Heart left ventricle (tissue), 16 donors: ENCODE measurements around the gene NCKAP1. TPM values are rescaled to one million over a fixed set of nuclear protein-coding genes. Genes with fewer than 3 reads are reported as not detected.
A peak's percentile ranks its signal among the peaks of the same experiment; 100 is the strongest.

ENCODE experiments used
- ATAC-seq, 4 donors: fragments of 200-7000 bp; cut with Tn5 transposase; one replicate each; pipeline ENCODE4 v1.9.1; 2020 to 2022; ENCODE audit warnings: moderate library complexity in 4 of 4, mild to moderate bottlenecking in 3 of 4, moderate number of reproducible peaks in 1 of 4
- DNase-seq, 5 donors: peaks; one replicate each; pipeline ENCODE4 v3.0.0-alpha.2; 2020
- H3K27ac ChIP-seq, 12 donors: fragments of 200-600 bp; sonication (generic) in 4 of 12; one replicate each; pipeline versions ENCODE4 v1.5.0 to v1.8.0; 2016 to 2022; ENCODE audit warnings: mild to moderate bottlenecking in 2 of 12
- H3K27me3 ChIP-seq, 9 donors: fragments of 200-600 bp; sonication (generic) in 2 of 9; one replicate each; pipeline versions ENCODE4 v1.5.1 to v1.8.0; 2016 to 2022; ENCODE audit warnings: mild to moderate bottlenecking in 3 of 9
- H3K36me3 ChIP-seq, 9 donors: fragments of 200-600 bp; sonication (generic) in 2 of 9; one replicate each; pipeline versions ENCODE4 v1.5.0 to v1.8.0; 2018 to 2022; ENCODE audit warnings: mild to moderate bottlenecking in 2 of 9
- H3K4me1 ChIP-seq, 12 donors: fragments of 200-600 bp; sonication (generic) in 4 of 12; one replicate each; pipeline versions ENCODE4 v1.5.0 to v1.8.0; 2016 to 2022; ENCODE audit warnings: mild to moderate bottlenecking in 3 of 12
- H3K4me3 ChIP-seq, 12 donors: fragments of 200-600 bp; sonication (generic) in 4 of 12; one replicate each; pipeline versions ENCODE4 v1.5.0 to v1.8.0; 2017 to 2022; ENCODE audit warnings: mild to moderate bottlenecking in 9 of 12, moderate library complexity in 4 of 12
- H3K9me3 ChIP-seq, 12 donors: fragments of 200-600 bp; sonication (generic) in 4 of 12; one replicate each; pipeline versions ENCODE4 v1.5.0 to v1.8.0; 2016 to 2022; ENCODE audit warnings: mild to moderate bottlenecking in 1 of 12
- CTCF ChIP-seq, 12 donors: fragments of 200-600 bp; sonication (generic) in 4 of 12; IDR thresholded peaks; one replicate each; pipeline versions ENCODE4 v1.5.0 to v1.8.0; 2018 to 2022; ENCODE audit warnings: antibody characterized with exemption in 12 of 12, mild to moderate bottlenecking in 5 of 12
- POLR2A ChIP-seq, 2 donors: fragments of 450-650 bp; IDR thresholded peaks; one replicate each; pipeline ENCODE4 v1.6.1; 2017; ENCODE audit warnings: antibody characterized with exemption in 2 of 2, mild to moderate bottlenecking in 2 of 2, moderate library complexity in 2 of 2
- WGBS, 4 donors: extraction: QIAGEN DNeasy Blood & Tissue Kit in 2 of 4; methylation state at CpG; one replicate each; pipeline versions ENCODE4 v1.1.5 to v1.1.7; 2013 to 2018; 5-methylcytosine and 5-hydroxymethylcytosine counted together
- intact Hi-C, 10 donors: fragments of 100-400 bp; cut with DNase I; formaldehyde crosslinking; loops; one replicate each; pipeline versions ENCODE4 v1.11.1 to v1.14.2; 2022
- polyA plus RNA-seq, 2 donors: library from polyadenylated mRNA; stranded (reverse); fragments of 200-250 nt; gene quantifications; one replicate each; pipeline ENCODE4 v1.2.3, GENCODE V29; 2013
- total RNA-seq, 9 donors: library from RNA; depleted of rRNA in 2 of 9; stranded (reverse); fragments of >200 nt in 2 of 9; fragmentation: NEBNext Ultra II Directional in 3 of 9; extraction: Animal tissue kit (Norgen Biotek cat#: 25700) in 3 of 9; gene quantifications; one replicate each; pipeline versions ENCODE4 v1.1.0 to v1.2.4, GENCODE V29; 2016 to 2023
- donor health status: ischemic (EF 13 %, LVEDD 7.1; RV severe dilation, severe dysfunction).
- donor health status: healthy with polysubstance abuse.
- donor health status: DM: no; HTN: yes; CAD: no.
- donor health status: DM: no; HTN: no; CAD: no.
- donor health status: ischemic (EF 25% LVEDD 6.9; RV normal size, moderate dysfunction).
- donor health status: ischemic (EF 25% LVEDD 5.7; RV mildly dilated, moderate dysfunction).
- donor health status: healthy.
- donor health status: DM: yes; HTN: yes; CAD: no.
- donor health status: ischemic (EF 35%, LVEDD 5.7; RV mildly dilated, moderate dysfunction).
- donor health status: nonischemic (EF 11% LVEDD 7.7; RV severe dilation, severe dysfunction).
- donor health status: DM: yes; HTN: yes; CAD: no.
- donor health status: PGD.
- donor health status: ischemic (EF 29% LVEDD 5.4; RV normal size, mild dysfunction).
- donor health status: nonischemic (EF 23%, LVEDD 6.1; RV moderate dilation, normal function).

The NCKAP1 gene
- total and polyA plus RNA-seq, 11 donors: 33.5 to 168 (median 138) TPM

GRCh38 chr2:182911813-182912517 is 126.3 kb downstream of the NCKAP1 start:
- peaks cover 0 to 78% (median 33%) of the 10 kb centered on the region in 9 donors for H3K36me3 ChIP-seq
- TF ChIP-seq POLR2A (IDR thresholded peaks at IDR 0.05): no peak
- no peak for TF ChIP-seq CTCF (IDR thresholded peaks at IDR 0.05)
- no peaks in the 10 kb centered on the region for H3K27me3 ChIP-seq
- DNase-seq: no peak
- no peak for ATAC-seq
- H3K4me3 ChIP-seq: no peak overlapping the region
- no peak overlapping the region for H3K27ac ChIP-seq
- 91 to 96% (median 94%) methylated on average over 2 of the region's 2 CpGs for WGBS, 4 donors
- no peaks in the 10 kb centered on the region for H3K9me3 ChIP-seq
- intact Hi-C loops: loop anchor here in 2 of 10 donors (2.0 to 10.0 kb wide), 2 partner anchors 21 to 127 kb away; no protein-coding TSS in a partner anchor
- peaks cover 0 to 11% (median 0%) of the 10 kb centered on the region in 12 donors for H3K4me1 ChIP-seq

DNA sequence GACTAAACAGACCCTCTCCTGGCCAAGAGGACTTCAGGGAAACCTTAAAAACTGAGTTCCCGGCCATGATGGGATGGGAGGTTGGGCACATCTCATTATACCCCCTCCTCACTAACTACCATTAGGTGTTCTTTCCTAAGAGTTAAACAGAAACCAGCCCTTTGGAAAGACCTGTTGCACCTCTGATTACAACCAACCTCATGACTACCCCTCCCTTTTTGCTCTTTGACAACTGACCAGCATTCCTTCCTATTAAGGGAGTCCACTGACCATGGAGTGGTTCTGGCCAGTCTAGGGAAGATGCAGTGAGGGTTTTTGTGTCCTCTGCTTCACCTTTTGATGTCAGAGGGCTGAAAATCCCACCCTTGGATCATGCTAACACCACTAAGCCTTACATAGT is 127.3 kb downstream of the NCKAP1 start:
- no peak for DNase-seq
- Histone ChIP-seq H3K9me3 (no peaks in the 10 kb centered on the region), H3K4me1 (peaks cover 0 to 11% (median 0%) of the 10 kb centered on the region in 12 donors), H3K27ac (no peak overlapping the region), H3K36me3 (peaks cover 0 to 74% (median 33%) of the 10 kb centered on the region in 9 donors), H3K27me3 (no peaks in the 10 kb centered on the region), H3K4me3 (no peak overlapping the region)
- TF ChIP-seq POLR2A (IDR thresholded peaks at IDR 0.05): no peak
- WGBS, 4 donors: 95 to 100% (median 99%) methylated on average over 1 of the region's 1 CpG
- ATAC-seq: no peak
- intact Hi-C loops: loop anchor here in 2 of 10 donors (2.0 to 10.0 kb wide), 2 partner anchors 22 to 126 kb away; no protein-coding TSS in a partner anchor

DNA sequence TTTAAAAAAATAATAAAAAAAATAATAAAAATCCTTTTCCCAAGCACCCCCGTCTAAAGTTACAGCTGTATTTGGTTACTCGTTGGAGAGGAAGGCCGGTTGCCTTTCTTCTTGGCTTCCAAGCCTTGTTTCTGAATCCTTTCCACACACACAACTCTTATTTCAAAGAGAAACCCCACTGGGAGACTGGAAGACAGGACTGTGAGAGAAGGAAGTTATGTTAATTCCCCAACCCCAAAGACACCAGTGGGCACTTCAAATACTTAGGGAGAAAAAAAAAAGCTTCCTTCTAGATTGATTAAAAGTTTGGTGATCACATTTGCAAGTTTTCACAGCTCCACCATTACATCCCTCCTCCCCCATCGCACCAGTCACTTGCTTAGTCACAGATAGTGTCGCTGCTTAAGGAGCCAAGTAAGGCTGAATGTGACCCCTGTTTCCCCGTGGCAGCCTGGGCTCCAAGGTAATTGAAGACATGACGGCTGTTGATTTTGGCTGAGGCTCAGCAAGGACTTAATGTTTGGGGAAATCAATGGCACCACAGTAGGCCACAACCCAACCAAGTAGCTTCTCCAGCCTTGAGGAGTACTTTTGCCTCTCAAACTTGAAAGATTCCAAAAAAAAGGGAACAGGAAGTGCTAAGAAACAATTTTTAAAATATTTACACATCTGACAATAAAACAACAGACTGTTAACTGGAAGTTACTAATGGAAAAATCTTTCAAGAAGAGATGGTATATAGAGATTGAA is 131.0 kb downstream of the NCKAP1 start:
- Histone ChIP-seq H3K4me1 (no peaks in the 10 kb centered on the region), H3K27me3 (no peaks in the 10 kb centered on the region), H3K9me3 (no peaks in the 10 kb centered on the region), H3K36me3 (peaks cover 0 to 47% (median 11%) of the 10 kb centered on the region in 9 donors), H3K4me3 (no peak overlapping the region), H3K27ac (no peak overlapping the region)
- WGBS, 4 donors: 71 to 73% (median 72%) methylated on average over 7 of the region's 7 CpGs
- intact Hi-C loops: loop anchor here in 1 of 10 donors (10.0 kb wide), 1 partner anchor 122 kb away; no protein-coding TSS in a partner anchor
- TF ChIP-seq POLR2A (IDR thresholded peaks at IDR 0.05) (no peak), CTCF (IDR thresholded peaks at IDR 0.05) (no peak)
- ATAC-seq (peak in 1 of 4 donors; percentile 50), DNase-seq (peak in 1 of 5 donors; percentile 22)

DNA sequence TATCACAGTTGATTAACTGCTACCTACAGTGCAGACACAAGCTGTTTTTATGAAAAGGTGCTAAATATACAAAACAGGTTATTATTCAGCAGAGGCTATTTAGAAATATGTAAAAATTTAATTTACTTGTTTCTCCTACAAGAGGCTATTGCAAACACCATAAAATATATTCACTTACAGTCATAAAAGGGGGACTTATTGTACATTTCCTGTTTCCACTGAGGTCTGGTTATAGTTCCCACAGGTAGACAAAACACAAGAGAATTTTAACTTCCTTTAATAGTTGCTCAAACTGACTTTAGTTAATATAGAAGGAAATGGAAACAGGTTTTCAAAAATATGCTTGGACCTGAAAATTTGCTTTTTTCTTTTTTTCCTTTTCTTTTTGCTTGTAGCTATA is 131.8 kb downstream of the NCKAP1 start:
- DNase-seq (no peak), ATAC-seq (no peak)
- H3K4me3 ChIP-seq: no peak overlapping the region
- no peaks in the 10 kb centered on the region for H3K9me3 ChIP-seq
- no peak for TF ChIP-seq POLR2A (IDR thresholded peaks at IDR 0.05)
- no peak for TF ChIP-seq CTCF (IDR thresholded peaks at IDR 0.05)
- no peak overlapping the region for H3K27ac ChIP-seq
- H3K4me1 ChIP-seq: no peaks in the 10 kb centered on the region
- peaks cover 0 to 41% (median 11%) of the 10 kb centered on the region in 9 donors for H3K36me3 ChIP-seq
- no peaks in the 10 kb centered on the region for H3K27me3 ChIP-seq
- intact Hi-C loops: loop anchor here in 1 of 10 donors (10.0 kb wide), 1 partner anchor 122 kb away; no protein-coding TSS in a partner anchor
